ENCODE data around the gene MAPK11. TPM values are rescaled to one million over a fixed set of nuclear protein-coding genes. Genes with fewer than 3 reads are reported as not detected.

The MAPK11 gene
- total RNA-seq, 1 donor from 2014 or later: 11.3 TPM

DNA sequence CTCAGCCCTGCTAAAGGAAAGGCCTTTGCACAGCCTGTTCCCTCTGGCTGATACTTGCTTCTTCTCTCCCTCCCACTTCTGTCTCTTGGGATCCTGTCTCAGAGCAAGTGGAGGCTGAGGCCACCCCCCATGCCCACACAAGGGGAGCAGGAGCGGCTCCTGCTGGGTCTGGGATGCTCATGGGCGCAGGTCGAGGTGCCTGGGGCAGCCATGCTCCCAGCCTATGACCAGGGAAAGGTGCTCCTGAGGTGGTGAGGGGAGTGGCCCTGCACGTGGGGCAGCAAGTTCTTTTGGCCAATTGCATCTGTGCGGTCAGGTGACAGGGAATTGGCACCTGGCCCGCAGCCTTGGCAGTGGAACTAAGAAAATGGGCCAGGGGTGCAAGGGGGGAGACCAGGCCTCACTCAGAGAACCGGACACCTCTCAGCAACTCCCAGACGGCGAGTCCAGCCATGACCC, 1.5 kb downstream of the MAPK11 start:
- DNase-seq: no peak
- H3K27ac Mint-ChIP-seq: no peak overlapping the region
- intact Hi-C loops (cut with micrococcal nuclease): no loop called here
- ATAC-seq (ENCODE audit: low read depth): no peak
- no peaks in the 10 kb centered on the region for H3K27me3 Mint-ChIP-seq
- TF ChIP-seq CTCF (IDR thresholded peaks at IDR 0.05): no peak
- ChIA-PET CTCF (no interaction called here), POLR2A (interaction anchor here (0.6 to 0.9 kb wide), 2 partner anchors 17 to 90 kb away, joined by 3 read pairs; no protein-coding TSS in a partner anchor)
- peaks cover 17% of the 10 kb centered on the region for H3K4me1 Mint-ChIP-seq
- H3K9me3 Mint-ChIP-seq: no peaks in the 10 kb centered on the region
- no peaks in the 10 kb centered on the region for H3K36me3 Mint-ChIP-seq (ENCODE audit: low read depth)
- no peak overlapping the region for H3K4me3 Mint-ChIP-seq

GRCh38 chr22:50267591-50268390, 2.4 kb downstream of the MAPK11 start:
- no peaks in the 10 kb centered on the region for H3K36me3 Mint-ChIP-seq (ENCODE audit: low read depth)
- ChIA-PET POLR2A (interaction anchor here (0.7 to 1.7 kb wide), 2 partner anchors 17 to 74 kb away, joined by 3 to 6 read pairs; partner anchors contain the start of gene HDAC10), CTCF (interaction anchor here (1.4 kb wide), 1 partner anchor 25 kb away, joined by 4 read pairs; no protein-coding TSS in a partner anchor)
- ATAC-seq (ENCODE audit: low read depth) (peak; percentile 19), DNase-seq (no peak)
- H3K27me3 Mint-ChIP-seq: peaks cover 1% of the 10 kb centered on the region
- H3K27ac Mint-ChIP-seq: no peak overlapping the region
- peaks cover 17% of the 10 kb centered on the region for H3K4me1 Mint-ChIP-seq
- no peak overlapping the region for H3K4me3 Mint-ChIP-seq
- intact Hi-C loops (cut with micrococcal nuclease): no loop called here
- TF ChIP-seq CTCF (IDR thresholded peaks at IDR 0.05): no peak
- H3K9me3 Mint-ChIP-seq: no peaks in the 10 kb centered on the region

DNA sequence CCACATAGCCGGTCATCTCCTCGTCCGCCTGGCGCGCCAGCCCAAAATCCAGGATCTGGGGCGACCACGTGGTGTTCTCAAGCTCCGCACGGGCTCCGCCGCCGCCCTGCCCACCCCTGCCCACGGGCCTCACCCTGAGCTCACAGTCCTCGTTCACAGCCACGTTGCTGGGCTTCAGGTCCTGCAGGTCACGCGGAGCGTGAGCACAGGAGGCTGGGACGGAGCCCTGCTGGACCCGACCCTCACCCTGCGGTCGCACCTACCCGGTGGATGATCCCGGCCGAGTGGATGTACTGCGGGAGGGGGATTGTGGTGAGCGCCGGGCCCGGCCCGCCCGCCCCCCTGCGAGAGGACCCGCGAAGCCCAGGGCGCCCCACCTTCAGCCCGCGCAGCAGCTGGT, 3.2 kb downstream of the MAPK11 start:
- DNase-seq (no peak), ATAC-seq (ENCODE audit: low read depth) (no peak)
- intact Hi-C loops (cut with micrococcal nuclease): no loop called here
- TF ChIP-seq CTCF (IDR thresholded peaks at IDR 0.05): no peak
- Mint-ChIP-seq H3K4me1 (peaks cover 25% of the 10 kb centered on the region), H3K27ac (no peak overlapping the region), H3K4me3 (no peak overlapping the region), H3K27me3 (peaks cover 7% of the 10 kb centered on the region), H3K9me3 (no peaks in the 10 kb centered on the region), H3K36me3 (ENCODE audit: low read depth) (no peaks in the 10 kb centered on the region)
- CTCF ChIA-PET: interaction anchor here (1.4 kb wide), 1 partner anchor 25 kb away, joined by 4 read pairs; no protein-coding TSS in a partner anchor
- POLR2A ChIA-PET: interaction anchor here (1.7 kb wide), 1 partner anchor 16 kb away, joined by 6 read pairs; the partner anchor contains the start of gene HDAC10

DNA sequence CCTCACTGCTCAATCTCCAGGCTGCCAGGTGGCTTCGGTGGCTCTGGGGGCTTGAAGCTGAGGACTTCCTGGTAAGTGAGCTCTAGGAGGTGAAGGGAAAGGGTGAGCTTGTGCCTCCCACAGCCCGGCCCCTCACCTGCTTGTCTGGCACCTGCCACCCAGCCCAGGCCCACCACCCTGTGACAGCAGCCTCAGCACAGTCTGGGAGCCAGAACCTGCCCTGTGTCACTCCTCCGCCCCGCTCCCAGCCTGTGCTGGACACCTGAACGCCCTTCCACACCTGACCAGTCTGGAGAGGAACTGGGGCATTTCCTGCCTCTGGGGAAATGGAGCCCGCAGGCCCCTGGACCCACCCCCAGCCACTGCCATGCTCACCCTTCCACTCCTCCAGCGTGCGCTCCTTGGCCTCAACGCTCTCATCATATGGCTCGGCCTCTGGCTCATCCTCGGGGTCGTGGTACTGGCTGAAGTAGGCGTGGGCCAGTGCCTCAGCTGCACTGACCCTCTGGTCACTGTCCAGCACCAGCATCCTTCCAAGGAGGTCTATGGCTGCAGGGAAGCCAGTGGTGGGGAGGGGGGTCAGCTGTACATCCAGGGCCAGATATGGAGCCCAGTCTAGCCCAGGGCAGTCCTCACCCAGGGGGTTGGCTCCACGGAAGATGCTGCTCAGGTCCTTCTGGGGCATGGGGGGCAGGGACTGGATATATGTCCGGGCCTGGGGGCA, 5.1 kb downstream of the MAPK11 start:
- no peak for DNase-seq
- H3K9me3 Mint-ChIP-seq: no peaks in the 10 kb centered on the region
- no peaks in the 10 kb centered on the region for H3K36me3 Mint-ChIP-seq (ENCODE audit: low read depth)
- ATAC-seq (ENCODE audit: low read depth): no peak
- intact Hi-C loops (cut with micrococcal nuclease): no loop called here
- ChIA-PET CTCF (no interaction called here), POLR2A (interaction anchor here (1.0 kb wide), 1 partner anchor 14 kb away, joined by 3 read pairs; the partner anchor contains the start of gene HDAC10)
- peaks cover 20% of the 10 kb centered on the region for H3K4me1 Mint-ChIP-seq
- H3K27me3 Mint-ChIP-seq: peaks cover 9% of the 10 kb centered on the region
- no peak overlapping the region for H3K27ac Mint-ChIP-seq
- no peak for TF ChIP-seq CTCF (IDR thresholded peaks at IDR 0.05)
- no peak overlapping the region for H3K4me3 Mint-ChIP-seq

Measured in activated B cell treated with CpG ODN at 0.5 μM for 24 hours (primary cell).